ENCODE data around the gene TRIM33.
"Not testable (repeated sequence)": the region's sequence is repeated elsewhere in the genome, so short reads cannot be mapped to it uniquely, and the experiment has no call there.

The TRIM33 gene

DNA sequence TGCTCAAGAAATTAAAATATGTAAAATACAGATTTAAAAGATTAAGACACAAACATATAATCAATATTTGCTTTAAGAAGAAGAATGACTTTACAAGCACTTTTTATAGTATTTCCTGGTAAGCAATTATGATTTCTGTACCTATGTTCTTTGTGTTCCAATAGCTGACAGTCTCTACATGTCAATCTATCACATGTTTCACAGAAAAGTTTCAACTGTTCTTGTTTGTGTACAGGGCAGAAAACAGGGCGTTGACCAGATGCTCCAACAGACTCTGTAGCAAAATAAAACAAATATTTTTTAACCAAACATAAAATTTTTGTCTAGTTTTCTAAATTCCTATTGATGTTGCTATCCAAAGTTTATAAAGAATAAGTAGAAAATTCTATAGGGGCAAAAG lies 48.0 kb downstream of the TRIM33 start:
- no peak for DNase-seq

GRCh38 chr1:114462341-114462740 lies 48.7 kb downstream of the TRIM33 start:
- DNase-seq = no peak

DNA sequence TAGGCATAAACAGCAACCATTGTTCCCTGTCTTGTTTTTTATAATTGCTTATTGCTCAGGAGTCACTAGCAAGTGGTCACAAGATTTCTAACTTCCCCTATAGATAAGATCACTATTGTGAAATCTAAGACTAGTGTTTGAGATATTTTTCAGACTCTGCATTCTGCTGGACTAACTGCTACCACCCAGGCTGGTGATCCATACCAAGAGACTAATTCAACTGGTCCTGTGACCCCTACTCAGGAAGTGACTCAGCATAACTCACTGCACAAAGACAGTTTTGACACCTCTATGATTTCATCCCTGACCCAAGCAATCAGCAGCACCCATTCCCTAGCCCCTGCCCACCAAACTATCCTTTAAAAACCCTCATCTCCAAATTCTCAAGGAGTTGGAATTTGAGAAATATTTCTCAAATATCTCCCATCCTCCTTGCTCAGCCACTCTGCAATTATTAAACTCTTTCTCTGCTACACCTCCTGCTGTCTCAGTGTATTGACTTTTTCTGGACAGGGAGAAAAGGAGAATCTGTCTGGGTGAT lies 52.7 kb downstream of the TRIM33 start:
- DNase-seq = no peak

DNA sequence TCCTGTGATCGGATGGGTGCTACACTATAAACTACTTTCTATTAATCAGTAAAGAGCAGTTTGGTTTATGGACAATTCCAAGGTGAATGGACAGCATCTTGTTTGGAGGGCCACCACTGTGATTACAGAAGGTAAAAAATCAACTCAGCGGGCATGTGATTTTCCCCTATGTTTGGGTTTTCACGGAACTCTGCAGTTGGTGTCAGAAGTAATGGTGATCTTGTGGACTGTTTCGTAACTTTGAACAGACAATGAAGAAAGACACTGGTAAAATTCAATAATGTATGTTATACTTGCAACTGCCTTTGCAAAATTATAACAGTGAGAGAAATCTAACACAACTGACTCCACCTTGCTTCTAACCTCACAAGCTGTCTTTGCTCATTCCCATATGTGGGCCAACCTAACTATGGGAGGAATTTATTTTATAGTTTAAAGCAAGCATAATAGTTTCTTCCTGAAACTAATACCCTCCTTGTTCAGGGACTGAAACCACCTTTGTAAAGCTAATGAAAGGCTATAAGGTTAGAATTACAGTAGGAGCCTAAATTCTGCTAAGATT lies 53.2 kb downstream of the TRIM33 start:
- no peak for DNase-seq

DNA sequence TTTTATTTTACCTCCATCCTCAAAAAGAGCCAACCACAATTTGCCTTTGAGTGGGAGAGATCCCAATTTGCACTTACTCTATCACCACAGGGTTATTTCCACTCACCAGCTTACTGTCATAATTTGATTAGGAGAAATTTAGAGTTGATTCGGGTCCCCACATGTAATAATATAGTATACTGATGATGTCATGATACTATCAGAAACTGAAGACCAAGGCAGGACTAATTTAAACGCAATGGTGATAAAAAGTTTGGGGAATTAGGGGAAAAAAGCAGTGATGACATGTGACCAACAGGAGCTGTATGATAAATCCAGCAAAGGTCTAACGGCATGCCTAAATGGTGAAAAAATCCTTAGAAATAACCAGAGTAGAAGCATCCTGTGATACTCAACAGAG lies 54.4 kb downstream of the TRIM33 start:
- DNase-seq = no peak

- DNase-seq = no peak
These were observed 55.8 kb downstream of the TRIM33 start for GRCh38 chr1:114455102-114455785.

GRCh38 chr1:114454539-114454938 lies 56.5 kb downstream of the TRIM33 start:
- DNase-seq = no peak

- DNase-seq = no peak
These were observed 57.6 kb downstream of the TRIM33 start for GRCh38 chr1:114453361-114453784.

GRCh38 chr1:114448370-114449036 lies 62.5 kb downstream of the TRIM33 start:
- DNase-seq = no peak

DNA sequence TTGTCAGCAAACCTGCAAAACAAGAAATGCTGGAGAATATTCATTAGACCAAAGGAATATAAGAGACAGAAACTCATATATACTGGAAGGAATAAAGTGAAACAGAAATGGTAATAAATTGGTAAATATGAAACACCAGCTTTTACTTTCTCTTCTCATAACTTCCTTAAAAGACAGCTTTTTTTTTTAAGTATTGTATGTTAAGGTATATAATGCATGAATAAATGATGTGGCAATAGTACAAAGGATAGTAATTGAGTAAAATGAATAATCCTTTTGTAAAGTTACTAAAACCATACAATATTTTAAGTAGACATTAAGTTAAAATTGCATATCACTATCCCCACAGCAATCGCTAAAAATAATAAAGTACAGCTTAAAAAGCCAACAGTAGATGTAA lies 64.8 kb downstream of the TRIM33 start:
- no peak for DNase-seq

DNA sequence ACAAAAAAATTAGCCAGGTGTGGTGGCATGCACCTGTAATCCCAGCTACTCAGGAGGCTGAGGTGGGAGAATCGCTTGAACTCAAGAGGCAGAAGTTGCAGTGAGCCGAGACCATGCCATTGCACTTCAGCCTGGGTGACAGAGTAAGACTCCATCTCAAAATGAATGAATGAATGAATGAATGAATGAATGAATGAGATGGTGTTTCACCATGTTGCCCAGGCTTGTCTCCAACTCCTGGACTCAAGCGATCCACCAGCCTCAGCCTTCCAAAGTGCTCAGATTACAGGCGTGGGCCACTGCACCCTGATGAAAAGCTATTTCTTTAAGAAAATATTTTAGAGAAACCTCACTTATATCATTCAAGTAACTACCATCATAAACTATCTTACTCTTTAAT lies 67.8 kb downstream of the TRIM33 start:
- not testable (repeated sequence) for DNase-seq

GRCh38 chr1:114441332-114441731 lies 69.7 kb downstream of the TRIM33 start:
- no peak for DNase-seq

DNA sequence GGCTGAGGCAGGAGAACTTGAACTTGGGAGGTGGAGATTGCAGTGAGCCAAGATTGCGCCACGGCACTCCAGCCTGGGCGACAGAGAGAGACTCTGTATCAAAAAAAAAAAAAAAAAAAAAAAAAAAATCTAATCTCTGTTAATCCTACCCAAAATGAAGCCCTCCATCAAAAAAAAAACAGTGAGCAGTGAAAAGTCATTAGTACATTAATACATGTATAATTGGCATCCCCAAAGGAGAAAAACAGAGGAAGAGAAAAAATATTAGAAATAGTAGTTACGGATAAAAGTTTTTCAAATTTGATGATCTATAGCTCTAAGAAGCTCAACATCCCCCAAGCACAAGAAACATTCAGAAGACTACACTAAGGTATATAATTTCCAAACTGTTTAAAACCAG lies 71.6 kb downstream of the TRIM33 start:
- DNase-seq = no peak

GRCh38 chr1:114437812-114438211 lies 73.2 kb downstream of the TRIM33 start:
- no peak for DNase-seq

DNA sequence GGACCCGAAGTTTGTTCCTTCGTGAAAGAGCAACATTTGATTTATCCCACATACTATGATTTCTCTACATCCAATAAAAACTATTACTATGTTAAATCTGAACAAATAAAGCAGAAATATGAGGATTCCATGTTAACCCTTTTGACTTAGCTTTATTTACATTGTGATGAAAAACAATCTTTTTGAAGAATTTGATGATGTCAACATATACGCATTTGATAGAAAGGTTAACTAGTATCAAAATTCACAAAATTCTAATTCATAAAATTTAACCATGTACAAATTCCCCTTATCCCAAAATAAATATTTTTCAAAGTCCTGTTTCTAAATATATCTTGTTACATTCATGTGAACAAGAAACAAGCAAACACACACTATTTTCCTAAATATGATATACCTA lies 74.2 kb downstream of the TRIM33 start:
- DNase-seq = no peak

GRCh38 chr1:114435088-114435715 lies 75.8 kb downstream of the TRIM33 start:
- no peak for DNase-seq

- no peak for DNase-seq
These were observed 80.0 kb downstream of the TRIM33 start for GRCh38 chr1:114431026-114431425.

DNA sequence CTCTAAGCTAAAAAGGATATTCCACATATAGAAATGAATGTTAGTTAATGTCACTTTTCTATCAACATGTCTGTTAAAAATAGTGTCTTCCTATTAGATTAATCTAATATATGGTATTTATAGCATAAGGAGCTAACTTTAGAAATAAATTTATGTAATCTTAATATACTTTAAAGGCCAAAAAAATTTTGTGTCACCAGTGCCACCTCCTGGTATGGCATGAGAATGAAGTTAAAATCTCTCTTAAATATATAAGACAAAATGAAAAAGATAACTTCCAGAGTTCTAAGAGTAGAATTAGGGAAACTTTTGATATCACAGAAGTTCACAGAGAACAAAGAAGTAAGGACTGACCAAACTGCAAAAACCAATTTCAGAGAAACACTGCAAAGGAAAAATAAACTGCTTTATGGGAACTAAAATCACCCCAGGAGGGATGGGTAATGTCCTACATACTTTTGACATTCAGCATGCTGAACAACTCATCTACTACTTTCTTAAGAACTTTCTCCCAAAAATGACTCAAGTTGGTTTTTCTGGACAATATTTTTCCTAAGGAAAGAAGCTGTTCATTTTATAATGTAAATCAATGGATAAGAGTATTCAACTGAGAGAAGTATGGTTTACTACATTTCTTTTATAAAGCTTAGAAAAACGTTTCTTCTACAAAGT lies 82.8 kb downstream of the TRIM33 start:
- no peak for DNase-seq

DNA sequence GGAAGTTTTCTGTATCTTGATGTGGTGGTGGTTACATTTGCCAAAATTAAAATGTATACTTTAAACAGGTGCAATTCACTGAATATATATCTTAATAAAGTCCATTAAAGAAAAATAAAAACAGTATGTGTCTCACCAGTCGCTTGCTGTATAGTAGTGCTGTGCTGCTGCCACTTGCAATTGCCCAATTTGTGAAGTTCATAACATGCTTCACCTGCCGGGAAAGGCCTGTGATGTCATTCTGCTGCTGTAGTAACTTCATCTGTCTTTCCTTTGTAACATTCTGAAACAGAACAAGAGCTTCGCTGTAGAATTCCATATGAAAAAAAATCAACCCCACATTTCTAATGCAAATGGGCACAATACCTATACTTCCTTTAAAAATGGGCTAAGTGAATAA lies 83.4 kb downstream of the TRIM33 start:
- no peak for DNase-seq

GRCh38 chr1:114423455-114423854 lies 87.5 kb downstream of the TRIM33 start:
- DNase-seq = no peak

DNA sequence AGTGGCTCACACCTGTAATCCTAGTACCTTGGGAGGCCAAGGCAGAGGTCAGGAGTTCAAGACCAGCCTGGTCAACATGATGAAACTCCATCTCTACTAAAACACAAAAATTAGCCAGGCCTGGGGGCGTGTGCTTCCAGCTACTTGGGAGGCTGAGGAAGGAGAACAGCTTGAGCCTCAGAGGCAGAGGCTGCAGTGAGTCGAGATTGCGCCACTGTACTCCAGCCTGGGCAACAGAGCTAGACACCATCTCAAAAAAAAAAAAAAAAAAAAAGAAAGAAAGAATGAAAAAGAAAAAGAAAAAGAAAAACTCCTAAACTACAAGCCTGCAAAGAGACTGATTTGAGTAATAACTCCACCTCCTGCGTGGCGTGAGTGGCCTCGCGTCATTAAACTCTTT lies 92.1 kb downstream of the TRIM33 start:
- not testable (repeated sequence) for DNase-seq

DNA sequence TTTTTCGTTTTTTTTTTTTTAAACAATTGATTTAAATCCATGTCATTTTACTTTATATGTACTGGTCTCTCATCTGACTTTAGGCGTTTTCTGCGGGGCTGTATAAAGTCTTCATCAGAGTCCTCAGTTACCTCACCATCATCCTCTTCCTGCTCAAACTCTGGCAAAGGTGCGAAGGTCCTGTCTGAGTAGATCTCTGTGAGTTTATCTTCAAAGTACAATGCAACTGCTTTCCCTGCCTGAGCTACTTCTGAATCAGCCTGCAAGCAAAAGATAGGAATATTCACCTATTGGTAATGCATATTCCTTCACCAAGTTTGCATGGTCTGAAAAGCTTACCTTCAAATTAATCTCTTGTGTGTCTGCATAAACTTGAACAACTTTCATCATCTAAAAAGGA lies 113.4 kb downstream of the TRIM33 start:
- no peak for DNase-seq

DNA sequence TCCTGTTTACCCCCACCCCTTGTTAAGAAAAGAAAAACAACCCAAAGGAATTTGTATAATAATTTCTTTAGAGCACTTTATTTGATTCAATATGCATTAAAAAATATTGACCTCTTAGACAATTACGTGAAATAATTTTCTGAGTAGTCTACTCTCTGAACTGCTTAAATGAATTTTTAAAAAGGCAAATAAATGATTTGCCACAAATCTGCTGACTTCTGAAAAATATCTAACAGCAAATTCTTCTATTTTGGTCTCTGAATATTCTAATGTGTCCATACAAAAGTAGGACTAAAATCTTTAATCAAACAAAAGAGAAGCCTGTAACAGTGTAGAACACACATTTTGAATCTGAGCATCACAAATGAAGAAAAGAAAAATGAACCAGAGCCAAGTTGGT lies 115.1 kb downstream of the TRIM33 start:
- no peak for DNase-seq
